Measurements from ENCODE around the gene NAPSA.

Gene NAPSA

GRCh38 chr19:50383852-50384684, 18.6 kb upstream of the NAPSA start, which contains the start of gene POLD1:
POLD1 (plus strand) TSS chr19:50384347; CDS start chr19:50398852, 14,505 bp downstream.
- DNase-seq (ENCODE audit: low read depth): peak; percentile 99

- DNase-seq (ENCODE audit: low read depth): no peak
Observed at GRCh38 chr19:50383001-50383851, 17.8 kb upstream of the NAPSA start.

- no peak for DNase-seq (ENCODE audit: low read depth)
Observed at GRCh38 chr19:50381881-50382729, 16.7 kb upstream of the NAPSA start.

- DNase-seq (ENCODE audit: low read depth): no peak
Observed at GRCh38 chr19:50380751-50381151, 15.3 kb upstream of the NAPSA start.

- no peak for DNase-seq (ENCODE audit: low read depth)
Observed at GRCh38 chr19:50380137-50380536, 14.7 kb upstream of the NAPSA start.

GRCh38 chr19:50379602-50380001, 14.2 kb upstream of the NAPSA start:
- DNase-seq (ENCODE audit: low read depth): no peak

GRCh38 chr19:50378863-50379236, 13.4 kb upstream of the NAPSA start:
- no peak for DNase-seq (ENCODE audit: low read depth)

- no peak for DNase-seq (ENCODE audit: low read depth)
Observed at GRCh38 chr19:50378169-50378862, 12.9 kb upstream of the NAPSA start.

- DNase-seq (ENCODE audit: low read depth): no peak
Observed at GRCh38 chr19:50377517-50377916, 12.1 kb upstream of the NAPSA start.

GRCh38 chr19:50377051-50377461, 11.6 kb upstream of the NAPSA start:
- DNase-seq (ENCODE audit: low read depth): peak; percentile 51

GRCh38 chr19:50376166-50377050, 11.0 kb upstream of the NAPSA start, which contains the start of gene NR1H2:
NR1H2 (plus strand) TSS chr19:50376457; CDS start chr19:50377606, 1,149 bp downstream.
- DNase-seq (ENCODE audit: low read depth): peak; percentile 92

- DNase-seq (ENCODE audit: low read depth): no peak
Observed at GRCh38 chr19:50371914-50372475, 6.6 kb upstream of the NAPSA start.

GRCh38 chr19:50368649-50369570, 3.5 kb upstream of the NAPSA start:
- DNase-seq (ENCODE audit: low read depth): peak; percentile 71

GRCh38 chr19:50362656-50363424, 2.6 kb downstream of the NAPSA start:
- no peak for DNase-seq (ENCODE audit: low read depth)

GRCh38 chr19:50362030-50362412, 3.4 kb downstream of the NAPSA start:
- no peak for DNase-seq (ENCODE audit: low read depth)

- DNase-seq (ENCODE audit: low read depth): no peak
Observed at GRCh38 chr19:50361290-50362029, 4.0 kb downstream of the NAPSA start.

- DNase-seq (ENCODE audit: low read depth): no peak
Observed at GRCh38 chr19:50359328-50359818, 6.1 kb downstream of the NAPSA start.
